ENCODE measurements around the gene MAPKAP1. TPM values are rescaled to one million over a fixed set of nuclear protein-coding genes. Genes with fewer than 3 reads are reported as not detected.

The MAPKAP1 gene
- total and polyA plus RNA-seq, 8 donors: 32.7 to 212 (median 78.2) TPM

DNA sequence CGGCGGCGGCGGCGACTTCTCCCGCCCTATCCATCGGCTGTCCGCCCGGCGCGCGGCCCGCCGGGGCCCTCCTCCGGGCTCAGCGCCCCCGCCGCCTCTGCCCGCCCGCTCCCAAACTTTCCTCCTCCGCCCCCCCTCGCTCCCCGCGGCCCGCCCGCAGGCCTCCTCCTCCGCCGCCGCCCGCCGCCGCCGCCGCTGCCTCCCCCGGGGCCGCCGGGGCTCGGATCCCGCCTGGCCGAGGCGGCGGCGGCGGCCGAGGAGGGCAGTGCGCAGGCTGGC lies 39.7 kb upstream of the MAPKAP1 start:
- H3K9me3 ChIP-seq: no peaks in the 10 kb centered on the region
- peak overlapping the region; percentile 78 to 97 (median 93) for H3K27ac ChIP-seq
- H3K4me3 ChIP-seq: peak overlapping the region; percentile 65 to 88 (median 71)
- intact Hi-C loops (cut with DNase I; ENCODE audit: low total_unique reads): no loop called here
- H3K4me1 ChIP-seq: peaks cover 10 to 45% (median 36%) of the 10 kb centered on the region in 4 donors
- TF ChIP-seq POLR2AphosphoS5 (IDR thresholded peaks at IDR 0.05) (no peak), EP300 (IDR thresholded peaks at IDR 0.05) (no peak), POLR2A (IDR thresholded peaks at IDR 0.05) (no peak)
- TF ChIP-seq, protein P1, sequence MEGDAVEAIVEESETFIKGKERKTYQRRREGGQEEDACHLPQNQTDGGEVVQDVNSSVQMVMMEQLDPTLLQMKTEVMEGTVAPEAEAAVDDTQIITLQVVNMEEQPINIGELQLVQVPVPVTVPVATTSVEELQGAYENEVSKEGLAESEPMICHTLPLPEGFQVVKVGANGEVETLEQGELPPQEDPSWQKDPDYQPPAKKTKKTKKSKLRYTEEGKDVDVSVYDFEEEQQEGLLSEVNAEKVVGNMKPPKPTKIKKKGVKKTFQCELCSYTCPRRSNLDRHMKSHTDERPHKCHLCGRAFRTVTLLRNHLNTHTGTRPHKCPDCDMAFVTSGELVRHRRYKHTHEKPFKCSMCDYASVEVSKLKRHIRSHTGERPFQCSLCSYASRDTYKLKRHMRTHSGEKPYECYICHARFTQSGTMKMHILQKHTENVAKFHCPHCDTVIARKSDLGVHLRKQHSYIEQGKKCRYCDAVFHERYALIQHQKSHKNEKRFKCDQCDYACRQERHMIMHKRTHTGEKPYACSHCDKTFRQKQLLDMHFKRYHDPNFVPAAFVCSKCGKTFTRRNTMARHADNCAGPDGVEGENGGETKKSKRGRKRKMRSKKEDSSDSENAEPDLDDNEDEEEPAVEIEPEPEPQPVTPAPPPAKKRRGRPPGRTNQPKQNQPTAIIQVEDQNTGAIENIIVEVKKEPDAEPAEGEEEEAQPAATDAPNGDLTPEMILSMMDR (IDR thresholded peaks at IDR 0.05): no peak
- H3K36me3 ChIP-seq: no peaks in the 10 kb centered on the region
- 0 to 2% (median 0%) methylated on average over 12 to 46 of the region's 46 CpGs; no CpG with 5 or more reads in 1 of the 5 donors for WGBS, 5 donors
- DNase-seq: no peak
- H3K27me3 ChIP-seq: no peaks in the 10 kb centered on the region

DNA sequence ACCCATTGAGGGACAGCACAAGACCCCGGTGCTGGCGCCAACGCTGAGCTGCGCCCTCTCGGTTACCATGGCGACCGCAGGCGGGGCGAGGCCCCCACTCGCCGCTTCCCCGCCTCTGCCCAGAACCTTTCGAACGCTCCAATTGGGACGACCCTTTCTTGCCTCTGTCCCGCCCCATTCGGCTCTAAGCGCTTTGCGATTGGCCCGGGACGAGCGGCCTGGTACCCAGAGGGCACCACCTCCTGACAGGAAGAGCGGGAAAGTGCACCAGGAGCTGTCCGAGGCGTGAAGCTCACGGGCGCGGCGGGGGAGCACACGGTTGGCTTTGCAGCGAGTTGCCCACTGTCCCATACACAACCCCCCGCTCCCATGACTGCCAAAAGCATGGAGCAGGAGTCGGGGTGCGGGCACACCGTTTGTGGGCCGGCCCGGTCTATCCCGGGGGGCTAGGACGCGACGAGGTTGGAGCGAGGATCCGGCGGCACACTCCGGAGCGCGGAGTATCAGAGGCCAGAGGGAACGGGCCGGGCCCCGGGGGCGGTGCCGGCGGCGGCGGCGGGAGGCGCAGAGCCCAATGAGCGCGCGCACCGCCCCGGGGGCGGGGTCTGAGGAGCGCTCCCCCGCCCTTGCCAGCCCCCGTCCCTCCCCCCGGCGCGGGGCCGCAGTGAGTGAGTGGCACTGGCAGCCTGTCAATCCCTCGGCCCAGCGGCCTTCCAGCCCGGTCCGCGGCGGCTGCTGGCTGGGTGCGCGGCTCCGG lies 39.2 kb upstream of the MAPKAP1 start:
- H3K4me1 ChIP-seq: peaks cover 10 to 40% (median 34%) of the 10 kb centered on the region in 4 donors
- 0 to 1% (median 0%) methylated on average over 14 to 79 of the region's 79 CpGs for WGBS, 5 donors
- no peaks in the 10 kb centered on the region for H3K36me3 ChIP-seq
- intact Hi-C loops (cut with DNase I; ENCODE audit: low total_unique reads): no loop called here
- H3K27ac ChIP-seq: peak overlapping the region; percentile 78 to 97 (median 93)
- H3K9me3 ChIP-seq: no peaks in the 10 kb centered on the region
- peak; percentile 96 to 97 for DNase-seq
- peak overlapping the region; percentile 65 to 88 (median 71) for H3K4me3 ChIP-seq
- TF ChIP-seq POLR2AphosphoS5 (IDR thresholded peaks at IDR 0.05) (peak in 2 of 3 donors; percentile 69 to 72), EP300 (IDR thresholded peaks at IDR 0.05) (no peak)
- no peaks in the 10 kb centered on the region for H3K27me3 ChIP-seq

DNA sequence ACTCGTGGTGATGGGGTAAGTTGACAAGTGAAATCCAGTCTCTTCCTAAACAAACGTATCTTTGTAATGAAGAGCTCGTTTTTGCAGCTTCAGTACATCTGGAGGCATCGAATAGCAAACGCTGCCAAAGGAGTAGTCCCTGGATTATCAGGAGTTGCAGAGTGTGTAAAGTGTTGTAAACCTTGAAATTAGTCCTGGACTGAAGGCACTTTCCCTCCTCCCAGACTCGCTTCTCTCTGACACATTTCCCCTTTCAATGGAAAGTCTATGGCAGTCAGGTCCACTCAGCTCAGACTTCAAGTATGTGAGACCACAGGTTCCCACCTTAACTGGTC lies 38.6 kb upstream of the MAPKAP1 start:
- TF ChIP-seq POLR2AphosphoS5 (IDR thresholded peaks at IDR 0.05) (no peak), POLR2A (IDR thresholded peaks at IDR 0.05) (no peak), EP300 (IDR thresholded peaks at IDR 0.05) (no peak)
- TF ChIP-seq, protein P1 (IDR thresholded peaks at IDR 0.05): no peak
- intact Hi-C loops (cut with DNase I; ENCODE audit: low total_unique reads): no loop called here
- H3K4me1 ChIP-seq: peaks cover 9 to 35% (median 31%) of the 10 kb centered on the region in 4 donors
- no peaks in the 10 kb centered on the region for H3K27me3 ChIP-seq
- 20 to 30% (median 26%) methylated on average over 6 of the region's 6 CpGs for WGBS, 5 donors
- H3K27ac ChIP-seq: peak overlapping the region; percentile 78 to 93 (median 87)
- H3K4me3 ChIP-seq: peak overlapping the region; percentile 65 to 88 (median 71)
- no peaks in the 10 kb centered on the region for H3K9me3 ChIP-seq
- no peaks in the 10 kb centered on the region for H3K36me3 ChIP-seq
- no peak for DNase-seq

DNA sequence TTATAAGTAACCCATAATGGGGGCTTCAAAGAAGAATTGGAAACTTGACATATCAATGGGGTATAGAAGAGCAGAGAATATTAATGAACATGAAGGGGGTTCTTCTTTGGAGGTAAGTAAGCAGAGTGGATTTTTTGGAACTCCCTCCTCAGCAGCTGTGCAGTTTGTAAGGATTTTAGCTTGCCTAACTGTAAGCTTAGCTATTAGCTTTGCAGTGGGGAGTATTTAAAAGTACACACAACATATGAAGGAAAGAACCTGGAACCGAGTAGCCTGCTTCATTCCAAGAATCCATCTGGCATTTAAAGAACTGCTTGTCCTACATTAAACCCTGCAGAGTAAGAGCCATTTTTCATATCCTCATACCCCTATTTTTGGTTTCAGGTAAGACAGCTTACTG lies 38.0 kb upstream of the MAPKAP1 start:
- Histone ChIP-seq H3K4me3 (peak overlapping the region in 2 of 4 donors; percentile 65 to 72), H3K27ac (peak overlapping the region in 2 of 5 donors; percentile 93), H3K36me3 (no peaks in the 10 kb centered on the region), H3K4me1 (peaks cover 3 to 31% (median 27%) of the 10 kb centered on the region in 4 donors), H3K27me3 (no peaks in the 10 kb centered on the region), H3K9me3 (no peaks in the 10 kb centered on the region)
- intact Hi-C loops (cut with DNase I; ENCODE audit: low total_unique reads): no loop called here
- TF ChIP-seq POLR2AphosphoS5 (IDR thresholded peaks at IDR 0.05) (no peak), EP300 (IDR thresholded peaks at IDR 0.05) (no peak), POLR2A (IDR thresholded peaks at IDR 0.05) (no peak)
- TF ChIP-seq, protein P1 (IDR thresholded peaks at IDR 0.05): no peak
- WGBS, 5 donors: 18 to 43% (median 24%) methylated on average over 1 of the region's 1 CpG
- peak in 1 of 2 donors; percentile 59 for DNase-seq

DNA sequence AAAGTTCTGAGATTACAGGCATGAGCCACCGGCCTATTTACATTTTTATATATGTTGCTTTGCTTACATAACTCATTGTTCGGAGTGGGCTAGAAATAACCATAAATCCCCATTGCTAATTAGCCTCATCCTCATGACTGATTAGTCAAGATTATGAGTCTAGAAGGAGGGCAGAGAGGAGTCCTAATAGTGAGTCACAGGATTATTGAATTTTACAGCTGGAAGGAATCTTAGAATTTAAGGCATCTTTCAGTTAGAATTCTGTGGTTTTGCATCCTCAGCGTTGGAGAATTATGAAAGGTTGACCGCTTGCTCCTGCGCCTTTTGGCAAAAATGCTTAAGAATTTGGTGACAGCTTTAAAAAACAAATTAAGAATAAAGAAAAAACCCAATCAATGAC lies 37.6 kb upstream of the MAPKAP1 start:
- no peaks in the 10 kb centered on the region for H3K9me3 ChIP-seq
- no peak overlapping the region for H3K4me3 ChIP-seq
- peak overlapping the region in 1 of 5 donors; percentile 93 for H3K27ac ChIP-seq
- no peaks in the 10 kb centered on the region for H3K27me3 ChIP-seq
- TF ChIP-seq EP300 (IDR thresholded peaks at IDR 0.05) (no peak), POLR2A (IDR thresholded peaks at IDR 0.05) (no peak), POLR2AphosphoS5 (IDR thresholded peaks at IDR 0.05) (no peak)
- TF ChIP-seq, protein P1 (IDR thresholded peaks at IDR 0.05): no peak
- intact Hi-C loops (cut with DNase I; ENCODE audit: low total_unique reads): no loop called here
- H3K36me3 ChIP-seq: no peaks in the 10 kb centered on the region
- DNase-seq: no peak
- peaks cover 0 to 27% (median 23%) of the 10 kb centered on the region in 4 donors for H3K4me1 ChIP-seq
- 75 to 84% (median 81%) methylated on average over 5 of the region's 5 CpGs for WGBS, 5 donors

Data from stomach (tissue), 9 donors.